SIG-M5 treated with dmso at 0.1 percent for 504 hours (cell line): ENCODE measurements around the gene CHD2.

Experiments used
- DNase-seq: peaks from one replicate; lab custom pipeline; 2025; ENCODE audit not compliant: unreplicated experiment; lab: John Stamatoyannopoulos, UW

CHD2 gene

DNA sequence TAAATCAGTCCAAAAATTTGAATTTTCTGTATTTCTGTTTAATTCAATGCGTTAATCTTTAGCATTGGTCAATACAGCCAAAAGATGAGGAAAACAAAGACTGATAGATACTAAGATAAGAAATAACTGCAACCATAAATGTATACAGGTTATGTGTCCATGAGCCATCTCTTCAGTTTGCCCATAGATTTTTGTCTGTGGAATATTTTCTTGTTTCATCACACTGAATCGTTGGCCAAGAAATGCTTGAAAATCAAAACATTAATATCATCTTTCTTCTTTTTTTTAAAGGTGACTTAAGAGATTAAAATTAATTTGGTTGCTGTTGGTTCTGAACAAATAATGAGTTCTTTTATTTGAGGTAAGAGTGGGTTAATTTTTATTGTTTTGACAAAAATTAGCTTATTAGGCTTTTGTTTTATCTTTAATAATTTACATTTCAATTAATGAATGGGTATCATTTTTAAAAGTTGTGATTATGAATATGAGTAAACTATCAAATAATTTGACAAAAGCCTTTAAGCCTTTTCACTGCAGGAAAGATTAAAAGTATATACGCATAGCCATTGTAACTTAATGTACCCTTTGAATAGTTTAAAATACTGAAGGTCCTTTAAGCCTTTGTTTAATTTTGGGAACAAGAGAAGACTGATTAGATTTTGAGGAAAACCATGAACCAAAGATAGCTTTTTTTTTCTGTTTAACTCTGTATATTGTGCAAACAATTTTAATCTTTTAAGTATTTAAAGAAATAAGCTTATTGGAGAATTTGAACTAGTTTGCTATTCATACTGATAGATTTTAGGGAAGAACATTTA lies 14.7 kb upstream of the CHD2 start:
- DNase-seq = peak; percentile 28

DNA sequence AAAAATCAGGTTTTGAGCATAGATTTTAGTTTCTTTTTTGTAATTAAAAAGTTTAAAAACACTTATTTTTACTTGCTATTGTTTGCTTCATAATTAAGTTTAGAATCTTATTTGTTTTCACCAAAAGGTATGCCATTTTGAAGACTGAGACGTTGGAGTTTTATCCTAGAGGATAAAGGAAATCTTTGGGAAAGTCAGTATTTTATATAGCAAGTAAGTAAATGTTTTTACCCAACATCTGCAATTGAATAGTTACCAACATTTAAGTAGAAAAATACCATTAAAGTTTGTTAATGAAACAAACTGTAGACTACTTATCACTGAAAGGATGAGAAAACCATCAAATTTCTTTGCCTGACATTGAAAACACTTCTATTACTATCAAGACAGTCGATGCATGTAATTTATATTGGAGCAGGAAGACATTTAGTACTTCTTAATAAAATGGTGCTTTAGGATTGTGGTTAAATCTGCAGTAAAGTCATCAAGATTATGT lies 14.0 kb upstream of the CHD2 start:
- no peak for DNase-seq

DNA sequence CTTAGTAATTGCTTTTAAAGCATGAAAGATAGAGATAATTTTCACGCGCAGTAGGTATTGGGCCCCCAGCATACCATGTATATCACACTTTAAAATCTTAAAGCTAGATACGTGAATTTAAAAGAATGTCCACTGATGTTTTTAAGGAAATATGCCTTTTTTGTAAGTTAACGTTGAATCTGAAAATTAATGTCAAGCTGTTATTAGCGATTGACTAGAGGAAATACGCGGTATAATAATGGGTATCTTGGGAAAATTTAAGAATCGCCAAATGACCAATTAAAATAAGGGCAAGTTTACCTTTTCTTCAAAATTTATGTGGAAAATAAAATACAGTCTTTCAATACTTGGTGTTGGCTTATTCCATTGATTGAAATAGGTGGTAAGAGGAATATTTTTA lies 13.3 kb upstream of the CHD2 start:
- no peak for DNase-seq

DNA sequence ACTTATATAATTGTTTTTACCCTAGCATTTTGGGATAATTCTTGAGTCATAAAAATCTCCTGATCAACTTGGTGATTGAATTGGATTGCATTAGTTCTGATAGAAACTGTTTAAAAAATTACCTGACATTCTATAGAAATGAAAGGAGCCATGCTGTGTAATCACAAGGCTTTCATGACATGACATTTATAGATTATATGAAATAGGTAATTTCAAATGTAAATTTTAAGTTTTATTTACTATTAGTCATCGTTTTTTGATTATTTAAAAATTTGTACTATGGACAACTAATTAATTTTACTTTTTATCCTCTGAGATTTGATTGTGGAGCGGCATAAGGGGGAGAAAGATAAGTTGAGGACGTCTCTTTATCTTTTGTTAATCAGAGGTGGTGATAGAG lies 12.3 kb upstream of the CHD2 start:
- DNase-seq = no peak

DNA sequence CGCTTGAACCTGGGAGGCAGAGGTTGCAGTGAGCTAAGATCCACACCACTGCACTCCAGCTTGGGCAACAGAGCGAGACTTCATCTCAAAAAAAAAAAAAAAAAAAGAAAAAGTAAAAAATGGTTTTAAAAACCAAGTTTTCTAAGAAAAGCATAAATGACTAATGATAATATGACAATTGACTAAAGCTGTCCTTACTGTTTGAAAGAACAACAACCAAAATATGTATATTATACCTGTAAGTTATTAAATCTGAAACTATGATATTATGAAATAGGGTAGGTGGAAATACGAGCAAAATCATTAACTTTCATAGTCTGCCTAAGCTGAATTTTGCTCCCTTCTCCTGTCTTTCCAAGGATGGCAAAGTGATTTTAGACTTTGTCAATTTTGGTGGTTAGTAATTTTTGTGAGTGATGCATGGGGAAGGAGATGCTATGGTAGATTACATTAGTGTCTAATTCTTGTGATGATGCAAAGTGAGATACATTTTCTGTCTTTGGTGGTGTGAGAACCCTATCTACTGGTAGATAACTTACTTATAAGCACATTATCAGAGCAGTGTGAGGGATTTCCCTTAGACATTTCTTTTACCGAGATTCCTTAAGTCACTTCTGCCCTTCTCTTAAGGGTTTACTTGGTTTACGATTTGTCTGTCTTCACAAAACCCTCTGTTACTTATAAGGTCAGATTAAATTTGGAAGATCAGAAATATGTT lies 10.6 kb upstream of the CHD2 start:
- no peak for DNase-seq

DNA sequence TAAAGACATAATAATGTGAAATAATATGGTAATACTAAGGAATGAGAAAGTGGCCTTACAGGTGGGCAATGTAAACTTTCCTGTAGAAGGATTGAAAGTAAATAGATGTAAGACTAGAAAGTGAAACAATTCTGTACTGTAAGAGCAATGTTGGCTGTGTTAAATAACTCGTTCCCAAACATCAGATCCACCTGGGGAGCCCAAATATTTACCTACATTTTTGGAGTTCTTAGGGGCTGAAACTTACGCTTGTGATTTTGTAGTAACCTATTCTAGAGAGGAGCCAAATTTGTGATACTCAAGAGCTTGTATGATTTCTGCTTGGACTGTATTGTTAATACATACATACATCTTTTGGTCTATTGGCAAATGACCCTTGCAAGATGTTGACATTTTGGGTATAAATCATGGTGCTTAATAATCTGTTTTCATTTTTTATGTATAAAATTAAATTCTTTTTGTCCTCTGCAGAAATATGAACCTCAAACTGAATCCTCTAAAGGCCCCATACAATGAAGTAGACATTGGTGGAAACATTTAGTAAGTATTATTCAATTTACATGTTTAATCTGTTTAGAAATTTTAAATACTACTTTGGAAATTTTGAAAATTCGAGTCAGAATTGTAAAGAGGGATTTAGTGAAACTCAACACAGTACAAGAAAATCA lies 8.5 kb upstream of the CHD2 start:
- no peak for DNase-seq

DNA sequence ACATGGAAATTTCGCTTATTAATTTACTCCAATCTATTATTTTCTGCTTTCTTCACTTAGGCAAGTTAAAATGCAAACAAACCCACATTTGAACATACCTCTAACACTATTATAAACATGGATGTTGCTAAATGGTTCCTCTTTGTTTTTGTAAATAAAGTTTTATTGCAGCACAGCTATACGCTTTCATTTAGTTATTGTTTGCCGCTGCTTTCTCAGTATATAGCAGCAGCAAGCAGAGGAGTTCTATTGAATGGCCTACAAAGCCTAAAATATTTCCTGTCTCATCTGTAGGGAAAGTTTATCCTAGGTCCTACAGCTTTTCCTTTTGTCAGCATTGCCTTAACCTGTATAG lies 7.9 kb upstream of the CHD2 start:
- no peak for DNase-seq

DNA sequence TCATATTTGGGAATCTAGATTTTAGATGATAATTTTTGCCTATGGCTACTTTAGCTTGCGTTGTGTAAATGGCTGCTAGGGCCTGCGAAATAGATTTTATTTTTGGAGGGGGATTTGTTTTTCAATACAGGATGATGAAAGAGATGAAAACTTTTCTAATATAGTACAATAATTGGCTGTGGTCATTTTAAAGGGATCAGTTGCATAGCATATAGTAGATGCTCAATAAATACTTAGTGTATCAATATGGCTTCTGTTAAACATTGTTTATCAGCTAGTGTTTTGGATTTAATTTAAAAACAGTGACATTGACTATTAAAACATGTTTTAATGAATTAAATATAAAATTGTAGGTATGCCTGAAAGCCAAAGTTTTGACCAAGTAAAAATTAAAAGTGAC lies 6.9 kb upstream of the CHD2 start:
- DNase-seq = no peak

DNA sequence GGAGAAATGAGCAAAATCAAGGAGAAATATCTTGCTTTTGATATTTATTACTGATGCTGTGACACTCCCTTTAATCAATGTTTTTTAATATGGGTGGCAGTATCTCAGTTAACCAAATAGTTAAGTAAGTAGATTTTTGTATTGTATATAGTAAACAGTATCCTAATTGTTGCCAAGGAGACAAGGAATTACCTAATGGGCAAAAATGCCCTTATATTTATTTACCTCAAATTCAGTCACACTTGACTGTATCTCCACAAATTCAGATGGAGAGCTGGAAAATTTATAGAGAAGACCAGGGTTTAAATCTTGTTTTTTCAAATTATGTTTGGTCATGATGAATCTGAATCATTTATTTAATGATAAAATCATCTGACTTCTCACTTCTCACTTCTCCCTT lies 3.6 kb upstream of the CHD2 start:
- no peak for DNase-seq

DNA sequence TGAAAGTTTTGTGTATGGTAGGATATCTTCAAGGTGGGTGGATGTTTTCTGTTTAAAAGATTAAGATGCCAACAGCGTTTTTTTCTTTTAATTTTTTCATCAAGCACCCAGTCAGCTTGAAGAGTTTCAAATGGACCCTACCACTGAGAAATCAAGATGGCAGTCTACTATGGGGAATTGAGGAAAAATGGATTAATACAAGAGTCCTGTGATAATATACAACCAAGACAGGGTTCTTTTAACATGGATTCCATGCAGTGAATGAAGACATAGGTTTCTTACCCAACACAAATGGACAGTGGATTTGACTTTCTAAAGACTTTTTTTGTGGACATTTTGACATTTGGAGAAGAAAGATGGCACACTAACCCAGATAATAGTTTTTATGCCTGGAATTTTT lies 2.5 kb upstream of the CHD2 start:
- DNase-seq = no peak

DNA sequence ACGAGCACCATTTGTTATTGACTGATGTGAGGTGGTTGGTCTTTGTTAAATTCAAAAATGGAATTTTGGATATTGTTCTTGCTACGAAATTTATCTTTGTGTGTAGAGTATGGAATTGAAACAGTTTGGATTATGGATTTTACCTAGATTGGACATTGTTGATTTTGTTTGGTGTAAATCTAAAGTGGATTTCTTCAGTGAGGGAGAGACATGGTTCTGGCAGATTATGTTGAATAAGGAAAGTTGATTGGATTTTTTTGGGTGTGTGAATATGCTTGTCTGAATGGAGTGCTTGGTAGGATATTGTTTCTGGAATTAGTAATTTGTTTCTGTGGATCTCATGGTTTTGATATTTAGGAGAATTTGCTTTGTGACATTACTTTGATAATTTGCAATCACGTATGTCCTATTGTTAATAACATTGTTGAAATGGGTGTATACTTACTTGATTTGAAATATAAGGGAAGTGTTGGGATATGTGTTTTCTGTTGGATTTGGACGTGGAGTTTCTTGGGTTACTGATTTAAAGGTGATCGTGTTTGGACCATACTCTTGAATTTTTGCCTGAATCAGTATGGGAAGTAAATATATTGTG lies 1.0 kb upstream of the CHD2 start:
- DNase-seq = no peak

DNA sequence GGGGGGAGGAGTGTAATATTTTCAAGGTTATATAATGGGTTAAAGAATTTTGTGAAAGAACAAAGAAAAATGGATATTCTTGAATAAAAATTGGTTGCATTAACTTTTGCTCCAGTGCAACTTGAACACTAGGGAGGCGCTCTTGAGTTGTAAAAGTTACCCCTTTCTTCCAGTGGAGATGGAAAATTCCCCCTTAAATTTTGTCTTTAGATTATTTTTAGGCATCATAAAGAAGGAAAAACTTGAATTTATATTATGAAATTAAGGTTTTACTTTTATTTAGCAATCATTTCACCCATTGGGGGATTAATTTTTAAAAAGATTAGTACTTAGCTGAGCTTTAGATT lies 550 bp upstream of the CHD2 start:
- DNase-seq = peak; percentile 67

DNA sequence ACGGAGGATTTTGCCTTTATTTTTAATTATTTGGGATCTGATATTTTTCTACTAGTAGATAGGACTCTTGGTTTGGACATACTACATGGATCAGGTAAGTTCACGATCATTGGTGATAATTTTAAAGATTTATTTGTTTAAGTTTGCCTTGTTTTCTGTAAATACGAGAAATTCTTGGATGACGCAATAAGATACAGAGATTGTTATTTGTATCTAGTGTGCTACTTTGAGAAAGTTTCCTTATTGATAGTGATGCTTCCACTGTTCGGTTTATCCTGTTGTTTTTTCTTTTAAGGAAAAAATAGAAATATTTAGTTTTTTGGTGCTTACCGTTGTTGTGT lies 577 bp downstream of the CHD2 start:
- no peak for DNase-seq

DNA sequence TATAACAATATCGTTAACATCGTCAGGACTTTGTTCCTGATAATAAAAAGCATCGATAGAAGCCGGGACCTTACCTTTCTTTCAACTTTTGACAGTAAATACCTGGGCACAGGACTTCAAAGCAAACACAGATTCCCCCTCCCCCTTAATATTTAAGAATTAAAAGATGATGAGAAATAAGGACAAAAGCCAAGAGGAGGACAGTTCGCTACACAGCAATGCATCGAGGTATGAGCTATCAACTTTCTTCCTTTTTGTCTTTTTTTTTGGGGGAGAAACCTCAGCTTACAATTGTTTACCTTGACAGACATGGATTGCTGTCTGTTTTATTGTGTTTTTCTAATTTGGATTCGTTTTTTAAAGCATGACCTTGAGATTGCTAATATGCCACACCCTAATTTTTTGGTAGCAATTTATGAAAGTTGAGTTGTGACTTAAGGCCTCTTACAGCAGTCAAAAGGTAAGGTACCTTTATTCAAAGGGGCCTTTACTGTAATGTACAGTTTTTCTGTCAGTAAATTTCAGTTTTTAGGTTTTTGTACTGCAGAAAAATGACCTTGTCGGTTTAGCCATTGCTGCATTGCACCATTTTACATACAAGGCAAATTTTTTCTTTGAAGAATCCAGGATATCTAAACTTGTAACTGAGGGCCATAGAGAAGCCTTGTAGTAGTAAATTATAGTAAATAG lies 1.1 kb downstream of the CHD2 start:
- DNase-seq = peak; percentile 45

DNA sequence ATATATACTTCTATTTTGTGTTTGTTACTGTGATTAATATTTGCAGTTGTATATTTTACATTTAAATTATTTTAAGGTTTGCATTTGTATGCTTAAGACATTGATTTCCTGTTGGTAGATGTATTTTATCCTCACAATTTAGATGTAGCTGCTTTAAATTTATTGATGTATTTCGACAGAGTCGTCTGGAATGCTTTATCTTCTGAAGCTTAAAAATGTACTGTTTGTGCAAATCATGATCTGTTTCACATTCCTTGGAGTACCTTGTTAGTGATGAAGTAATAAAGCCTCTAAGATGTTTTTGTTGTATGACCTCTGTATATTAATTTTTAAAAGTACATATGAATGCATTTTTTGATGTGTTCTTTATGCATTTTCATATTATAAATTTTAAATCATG lies 1.9 kb downstream of the CHD2 start:
- DNase-seq = no peak

DNA sequence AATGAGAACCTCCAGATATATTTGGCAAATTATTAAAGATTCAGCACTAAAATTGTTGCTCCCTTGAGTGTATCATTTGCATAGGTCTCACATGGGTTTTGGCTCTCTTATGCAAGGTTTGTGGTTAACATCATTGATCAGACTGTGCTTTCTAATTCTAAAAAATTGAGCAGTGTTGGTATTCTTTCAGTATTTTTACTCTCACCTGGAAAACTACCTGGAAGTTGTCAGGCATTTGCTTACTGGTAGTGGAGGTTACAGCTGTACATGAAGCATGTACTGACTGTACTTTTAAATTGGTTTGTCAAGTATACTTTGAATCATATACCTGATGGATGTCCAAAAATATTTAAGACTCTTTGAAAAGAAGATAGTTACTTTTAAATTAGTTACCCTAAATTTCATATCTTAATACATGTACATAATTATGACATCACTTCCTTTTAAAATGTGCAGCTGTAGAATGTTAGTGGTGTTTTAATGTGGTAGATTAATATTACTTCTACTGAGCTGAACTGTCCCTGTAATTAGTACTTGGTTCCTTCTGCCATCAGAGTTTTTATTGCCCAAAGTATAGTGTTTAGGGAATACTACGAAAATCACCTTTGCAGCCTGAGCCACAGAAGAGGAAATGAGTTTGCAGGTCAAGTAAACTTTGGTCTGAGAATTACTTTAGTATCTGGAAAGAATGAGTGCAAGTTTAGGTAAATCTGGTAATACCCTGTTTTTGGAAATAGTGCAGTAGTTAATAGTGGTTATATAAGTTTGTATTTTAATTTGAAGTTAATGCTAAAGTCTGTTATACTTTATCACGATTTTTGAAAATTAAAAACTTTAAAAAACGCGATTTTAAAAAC lies 2.8 kb downstream of the CHD2 start:
- DNase-seq = peak; percentile 63

DNA sequence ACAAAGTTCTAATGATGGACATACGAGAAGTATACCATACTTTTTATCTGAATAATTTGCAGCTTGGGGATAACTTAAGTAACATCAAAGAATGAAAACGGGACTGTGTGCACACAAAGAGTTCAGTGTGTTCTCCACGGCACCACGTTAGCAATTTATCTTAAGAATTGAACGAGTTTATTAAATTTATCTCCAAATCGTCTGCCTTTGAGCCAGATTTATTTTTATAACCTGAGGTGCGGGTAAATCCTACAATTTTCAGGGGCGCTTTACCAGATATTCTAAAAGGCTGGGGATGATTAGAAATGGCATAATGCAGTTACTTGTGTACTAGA lies 3.5 kb downstream of the CHD2 start:
- no peak for DNase-seq

DNA sequence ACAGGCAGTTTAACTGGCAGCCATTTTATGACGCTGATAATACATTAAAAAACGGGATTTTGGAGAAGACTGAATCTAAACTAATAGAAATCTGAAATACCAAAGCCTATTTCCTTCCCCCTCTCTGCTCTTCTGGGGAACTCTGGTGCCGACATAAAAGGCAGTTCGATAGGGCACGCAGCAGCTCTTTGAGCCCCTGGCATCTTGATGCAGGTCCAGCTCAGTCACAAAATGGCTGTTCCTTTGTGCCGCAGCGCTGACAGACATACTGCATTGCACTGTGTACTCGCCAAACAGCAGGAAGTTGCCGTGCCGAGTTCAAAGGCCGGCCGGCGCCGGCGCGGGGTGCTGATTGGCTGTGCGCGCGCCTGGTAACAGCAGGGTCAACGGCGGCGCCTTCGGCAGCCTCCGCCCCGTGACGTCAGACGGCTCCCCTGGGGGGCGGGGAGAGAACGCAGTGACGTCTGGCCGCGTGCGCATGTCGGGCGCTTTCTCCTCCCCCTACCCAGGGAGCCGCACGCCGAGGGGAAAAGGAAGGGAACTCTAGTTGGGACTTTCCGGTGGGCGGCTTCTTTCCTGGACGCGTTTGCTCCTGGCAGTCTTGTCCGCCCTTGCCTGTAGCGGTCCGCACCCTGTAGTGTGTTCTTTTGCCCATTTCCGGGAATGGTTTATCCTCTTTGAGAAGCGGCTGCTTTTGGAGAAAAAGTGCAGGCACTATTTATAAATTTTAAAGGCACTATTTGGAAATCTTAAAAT lies 4.0 kb downstream of the CHD2 start:
- peak; percentile 100 for DNase-seq

DNA sequence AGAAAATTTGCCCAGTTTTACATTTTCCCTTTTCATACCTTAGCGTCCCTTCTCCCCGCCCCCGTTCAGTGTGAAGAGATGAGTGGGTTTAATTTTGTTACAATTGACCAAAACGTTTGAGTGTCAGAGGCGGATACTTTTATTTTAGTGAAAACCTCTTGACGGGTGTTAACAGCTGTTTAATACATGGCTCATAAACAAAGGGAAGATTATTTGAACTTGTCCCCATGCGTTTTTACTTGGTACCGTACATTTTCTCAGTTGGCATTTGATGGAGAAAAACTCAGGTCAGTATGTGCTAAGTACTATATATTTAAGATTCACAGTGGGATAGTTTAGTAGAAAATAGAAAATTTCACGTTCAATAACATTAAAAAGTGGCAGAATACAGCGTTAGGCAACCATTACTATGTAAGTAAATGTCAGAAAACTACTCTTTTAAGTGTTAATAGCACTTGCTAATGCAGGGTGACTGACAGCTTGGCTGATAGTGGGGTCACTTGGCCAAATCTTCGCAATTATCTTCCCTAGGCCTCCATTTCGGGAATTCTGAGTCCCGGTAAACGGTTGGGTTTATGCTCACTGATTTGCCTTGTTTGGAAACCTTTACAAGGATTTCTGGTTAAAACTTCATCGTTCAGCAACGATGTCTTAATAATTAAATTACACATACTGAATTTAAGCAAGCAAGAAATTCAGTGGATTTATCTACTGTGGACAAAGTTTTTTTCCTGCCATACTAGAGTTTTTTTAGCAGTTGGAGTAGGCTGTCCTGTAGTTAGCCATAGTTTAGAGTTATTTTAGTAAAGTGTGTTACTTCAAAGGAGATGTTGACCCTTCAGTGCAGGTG lies 4.8 kb downstream of the CHD2 start:
- DNase-seq = no peak
